ENCODE results near the gene BAHD1.

DNA sequence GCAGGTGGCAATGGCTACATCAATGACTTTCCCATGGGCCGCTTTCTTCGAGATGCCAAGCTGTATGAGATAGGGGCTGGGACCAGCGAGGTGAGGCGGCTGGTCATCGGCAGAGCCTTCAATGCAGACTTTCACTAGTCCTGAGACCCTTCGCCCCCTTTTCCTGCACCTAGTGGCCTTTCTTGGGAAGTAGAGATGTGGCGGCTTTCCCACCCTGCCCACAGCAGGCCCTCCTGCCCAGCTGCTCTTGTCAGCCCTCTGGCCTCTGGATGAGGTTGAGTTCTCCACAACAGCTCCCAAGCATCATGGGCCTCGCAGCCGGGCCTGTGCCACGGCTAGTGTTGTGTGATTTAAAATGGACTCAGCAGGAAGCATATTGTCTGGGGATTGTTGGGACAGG lies 22.6 kb upstream of the BAHD1 start:
- TF ChIP-seq, protein P1, sequence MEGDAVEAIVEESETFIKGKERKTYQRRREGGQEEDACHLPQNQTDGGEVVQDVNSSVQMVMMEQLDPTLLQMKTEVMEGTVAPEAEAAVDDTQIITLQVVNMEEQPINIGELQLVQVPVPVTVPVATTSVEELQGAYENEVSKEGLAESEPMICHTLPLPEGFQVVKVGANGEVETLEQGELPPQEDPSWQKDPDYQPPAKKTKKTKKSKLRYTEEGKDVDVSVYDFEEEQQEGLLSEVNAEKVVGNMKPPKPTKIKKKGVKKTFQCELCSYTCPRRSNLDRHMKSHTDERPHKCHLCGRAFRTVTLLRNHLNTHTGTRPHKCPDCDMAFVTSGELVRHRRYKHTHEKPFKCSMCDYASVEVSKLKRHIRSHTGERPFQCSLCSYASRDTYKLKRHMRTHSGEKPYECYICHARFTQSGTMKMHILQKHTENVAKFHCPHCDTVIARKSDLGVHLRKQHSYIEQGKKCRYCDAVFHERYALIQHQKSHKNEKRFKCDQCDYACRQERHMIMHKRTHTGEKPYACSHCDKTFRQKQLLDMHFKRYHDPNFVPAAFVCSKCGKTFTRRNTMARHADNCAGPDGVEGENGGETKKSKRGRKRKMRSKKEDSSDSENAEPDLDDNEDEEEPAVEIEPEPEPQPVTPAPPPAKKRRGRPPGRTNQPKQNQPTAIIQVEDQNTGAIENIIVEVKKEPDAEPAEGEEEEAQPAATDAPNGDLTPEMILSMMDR (IDR thresholded peaks at IDR 0.05): no peak
- TF ChIP-seq POLR2A (IDR thresholded peaks at IDR 0.05): no peak
